Upper lobe of right lung (tissue), 1 donor: Measurements from ENCODE around the gene ZNF548. TPM values are rescaled to one million over a fixed set of nuclear protein-coding genes. Genes with fewer than 3 reads are reported as not detected.

ENCODE experiments used
- ATAC-seq: fragments of 200-7000 bp; cut with Tn5 transposase; one replicate; pipeline ENCODE4 v1.9.1; 2020; ENCODE audit warnings: mild to moderate bottlenecking, moderate library complexity
- DNase-seq: peaks from one replicate; pipeline ENCODE4 v3.0.0-alpha.2; 2020
- H3K27ac ChIP-seq: fragments of 200-600 bp; one replicate; pipeline ENCODE4 v1.8.0; 2022
- H3K27me3 ChIP-seq: fragments of 200-600 bp; one replicate; pipeline ENCODE4 v1.8.0; 2022; ENCODE audit warnings: mild to moderate bottlenecking
- H3K36me3 ChIP-seq: fragments of 200-600 bp; one replicate; pipeline ENCODE4 v1.8.0; 2022
- H3K4me1 ChIP-seq: fragments of 200-600 bp; one replicate; pipeline ENCODE4 v1.8.0; 2022
- H3K4me3 ChIP-seq: fragments of 200-600 bp; one replicate; pipeline ENCODE4 v1.8.0; 2022; ENCODE audit warnings: mild to moderate bottlenecking
- H3K9me3 ChIP-seq: fragments of 200-600 bp; one replicate; pipeline ENCODE4 v1.8.0; 2022
- CTCF ChIP-seq: fragments of 200-600 bp; IDR thresholded peaks from one replicate; pipeline ENCODE4 v1.8.0; 2022; ENCODE audit warnings: antibody characterized with exemption
- intact Hi-C: fragments of 100-400 bp; cut with DNase I; formaldehyde crosslinking; loops from one replicate; pipeline ENCODE4 v1.11.0; 2022
- long read RNA-seq: library from polyadenylated mRNA; unstranded; transcript quantifications from one replicate; pipeline ENCODE4 v2.0.0, GENCODE V29; 2021
- total RNA-seq: library from RNA; stranded (reverse); fragmentation: NEBNext Ultra II Directional; extraction: Animal tissue kit (Norgen Biotek cat#: 25700); gene quantifications from one replicate; pipeline ENCODE4 v1.2.1, GENCODE V29; 2021
- donor health status: DM: no; HTN: yes; CAD: no; lungs with severe emphysema.

ZNF548 gene
- total RNA-seq, result 18.6 TPM
- long read RNA-seq, transcript ZNF548-201 (4 exons, 2,115 nt), result major isoform, 22 of 30 reads
- long read RNA-seq, partial matches to known transcripts, result 1 of 30 reads
- long read RNA-seq, other reads (novel, unspliced or antisense), result 3 of 30 reads

DNA sequence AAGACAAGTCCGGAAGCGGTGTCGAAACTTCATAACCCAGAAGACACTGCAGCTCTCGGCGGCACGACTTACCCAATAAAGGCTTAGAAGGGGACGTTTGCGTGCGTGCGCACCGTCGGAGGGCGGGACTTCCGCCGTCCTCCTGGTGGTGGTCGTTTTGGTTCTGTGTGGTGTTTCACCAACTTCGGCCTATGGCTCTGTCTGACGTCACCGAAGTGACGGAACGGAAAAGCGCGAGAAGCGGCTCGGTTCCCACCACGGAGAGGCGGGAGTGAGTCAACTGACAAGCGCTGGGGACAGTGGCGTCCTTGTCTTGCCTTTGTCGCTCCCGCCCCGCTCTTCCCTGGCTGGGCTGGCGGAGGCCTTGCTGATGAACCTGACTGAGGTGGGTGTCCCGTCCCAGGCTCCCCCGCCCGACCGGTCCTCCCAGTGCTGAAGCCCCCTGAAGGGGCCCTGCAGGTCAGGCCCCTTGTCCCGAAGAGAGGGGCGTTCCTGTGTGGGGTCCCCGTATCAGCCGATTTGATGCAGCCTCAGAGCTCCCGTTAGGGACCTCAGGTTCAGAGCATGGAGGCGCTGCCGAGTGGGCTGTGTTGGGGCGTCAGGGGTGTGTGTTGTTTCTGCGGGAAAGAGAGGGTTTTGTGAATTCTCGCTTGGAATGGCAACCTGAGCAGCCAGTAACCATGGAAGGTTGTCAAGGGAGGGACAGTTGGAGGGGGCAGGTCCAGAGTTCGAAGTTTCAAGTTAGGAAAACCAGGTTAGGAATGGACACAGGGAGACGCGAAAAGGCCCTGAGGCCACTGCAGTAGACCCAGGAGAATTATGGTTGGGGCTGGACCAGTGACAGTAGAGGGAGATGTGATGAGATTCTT is at the start of gene ZNF548:
Gene ZNF548 (plus strand): TSS at position 125 of the 869 bp plus-strand sequence. CDS start 246 bp downstream, at position 371.
- H3K27me3 ChIP-seq, result no peaks in the 10 kb centered on the region
- ATAC-seq (peak; percentile 100), DNase-seq (peak; percentile 97)
- H3K36me3 ChIP-seq, result peaks cover 9% of the 10 kb centered on the region
- H3K27ac ChIP-seq, result peak within 1 kb of the TSS; percentile 93
- peaks cover 11% of the 10 kb centered on the region for H3K4me1 ChIP-seq
- intact Hi-C loops, result no loop called here
- peak within 1 kb of the TSS; percentile 91 for H3K4me3 ChIP-seq
- no peaks in the 10 kb centered on the region for H3K9me3 ChIP-seq
- peak; percentile 13 for TF ChIP-seq CTCF

GRCh38 chr19:57342582-57342981 is 47.1 kb upstream of the ZNF548 start:
- DNase-seq, result no peak
- no peak overlapping the region for H3K27ac ChIP-seq
- no peak for TF ChIP-seq CTCF
- no peaks in the 10 kb centered on the region for H3K4me1 ChIP-seq
- no peak for ATAC-seq
- H3K36me3 ChIP-seq, result no peaks in the 10 kb centered on the region
- no peaks in the 10 kb centered on the region for H3K27me3 ChIP-seq
- no peak overlapping the region for H3K4me3 ChIP-seq
- intact Hi-C loops, result no loop called here
- no peaks in the 10 kb centered on the region for H3K9me3 ChIP-seq

DNA sequence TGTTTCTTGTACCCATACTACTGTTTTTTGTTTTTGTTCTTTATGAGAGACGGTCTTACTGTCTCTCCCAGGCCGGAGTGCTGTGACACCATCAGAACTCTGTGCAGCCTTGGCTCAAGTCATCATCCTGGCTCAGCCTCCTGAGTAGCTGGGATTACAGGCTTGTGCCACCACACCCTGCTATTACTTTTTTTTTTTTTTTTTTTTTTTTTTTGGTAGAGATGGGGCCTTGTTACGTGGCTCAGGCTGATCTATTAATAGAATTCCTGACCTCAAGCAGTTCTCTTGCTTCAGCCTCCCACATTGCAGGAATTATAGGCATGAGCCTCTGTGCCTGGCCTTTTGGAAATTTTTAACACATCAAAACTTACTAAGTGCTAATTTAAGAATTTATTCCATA is 41.5 kb upstream of the ZNF548 start:
- no peaks in the 10 kb centered on the region for H3K9me3 ChIP-seq
- no peak for TF ChIP-seq CTCF
- no peak overlapping the region for H3K27ac ChIP-seq
- intact Hi-C loops, result no loop called here
- peaks cover 17% of the 10 kb centered on the region for H3K4me1 ChIP-seq
- no peak for ATAC-seq
- no peak for DNase-seq
- H3K36me3 ChIP-seq, result no peaks in the 10 kb centered on the region
- H3K27me3 ChIP-seq, result no peaks in the 10 kb centered on the region
- no peak overlapping the region for H3K4me3 ChIP-seq

DNA sequence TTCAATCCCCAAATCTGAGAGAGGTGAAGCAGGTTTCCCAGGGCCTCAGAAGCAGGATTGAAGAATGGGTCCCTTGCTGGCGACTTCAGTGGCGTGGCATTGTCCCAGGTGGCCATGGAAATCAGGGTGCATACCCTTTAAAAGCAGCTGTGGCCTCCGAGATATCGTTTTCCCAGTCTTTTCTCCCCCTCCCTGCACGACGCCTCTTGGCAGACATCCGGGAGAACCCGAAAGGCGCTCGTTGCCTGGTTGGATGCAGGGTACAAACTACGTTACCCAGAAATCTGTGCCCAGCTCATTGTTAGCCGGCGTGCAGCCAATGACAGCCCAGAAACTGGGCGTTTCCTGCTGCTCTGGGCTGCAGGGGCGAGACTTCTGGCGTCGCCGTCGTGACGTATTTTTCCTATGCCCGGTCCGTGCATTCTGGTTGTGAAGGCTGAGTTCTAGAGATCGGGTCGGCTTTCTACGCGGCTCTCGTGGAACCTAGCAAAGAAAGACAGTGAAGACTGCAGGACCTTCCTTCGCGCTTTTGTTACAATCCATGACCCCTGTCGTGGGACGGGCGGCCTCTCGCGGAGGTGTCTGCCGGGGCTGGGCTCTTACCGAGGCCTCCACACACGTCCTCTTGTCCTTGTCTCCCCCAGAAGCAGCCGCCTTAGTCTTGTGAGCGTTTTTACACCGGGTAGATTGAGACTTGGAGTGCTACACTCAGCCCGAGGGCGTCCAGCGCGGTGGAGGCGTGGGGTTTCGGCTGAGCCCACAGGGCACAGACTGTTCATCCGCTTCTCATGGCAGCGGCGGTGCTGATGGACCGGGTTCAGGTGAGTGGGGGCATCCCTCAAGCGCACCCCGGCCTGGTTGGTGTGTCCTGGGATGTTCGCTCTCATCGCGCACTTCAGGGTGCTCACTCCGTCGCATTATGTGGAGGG is 38.5 kb upstream of the ZNF548 start, which contains the start of gene ZNF304:
Gene ZNF304 (plus strand): TSS at position 395 of the 929 bp plus-strand sequence. CDS start 394 bp downstream, at position 789.
- peak within 1 kb of the TSS; percentile 85 for H3K27ac ChIP-seq
- peaks cover 23% of the 10 kb centered on the region for H3K36me3 ChIP-seq
- peaks cover 17% of the 10 kb centered on the region for H3K4me1 ChIP-seq
- peak; percentile 94 for DNase-seq
- no peaks in the 10 kb centered on the region for H3K27me3 ChIP-seq
- intact Hi-C loops, result no loop called here
- peak within 1 kb of the TSS; percentile 90 for H3K4me3 ChIP-seq
- no peaks in the 10 kb centered on the region for H3K9me3 ChIP-seq
- peak; percentile 99 for ATAC-seq
- no peak for TF ChIP-seq CTCF

DNA sequence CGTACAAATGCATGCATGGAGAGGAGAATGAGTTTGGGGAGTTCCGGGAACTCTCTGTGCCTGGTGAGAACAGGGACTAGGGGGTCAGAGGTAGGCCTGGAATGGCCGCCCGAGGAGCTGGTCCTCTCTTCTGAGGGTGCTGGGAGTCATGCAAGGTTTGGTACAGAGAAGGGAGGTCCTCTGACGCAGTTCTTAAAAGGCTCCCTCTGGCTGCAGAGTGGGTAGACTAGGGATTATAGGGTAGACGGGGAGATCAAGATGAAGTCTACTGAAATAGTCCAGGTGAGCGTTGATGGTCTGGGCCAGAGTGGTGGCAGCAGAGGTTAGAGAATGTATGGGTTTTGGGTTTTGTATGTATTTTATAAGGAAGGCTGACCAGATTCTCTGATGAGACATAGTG is 37.8 kb upstream of the ZNF548 start:
- DNase-seq (no peak), ATAC-seq (no peak)
- no peak for TF ChIP-seq CTCF
- Histone ChIP-seq H3K9me3 (peaks cover 2% of the 10 kb centered on the region), H3K27ac (peak overlapping the region; percentile 85), H3K27me3 (no peaks in the 10 kb centered on the region), H3K36me3 (peaks cover 31% of the 10 kb centered on the region), H3K4me3 (peak overlapping the region; percentile 90), H3K4me1 (peaks cover 17% of the 10 kb centered on the region)
- intact Hi-C loops, result no loop called here
